Breast epithelium (tissue), 3 donors: ENCODE data around the gene CLASP1.

Experiments
- CTCF ChIP-seq, 3 donors: fragments of 450-650 bp; IDR thresholded peaks; one replicate each; pipeline ENCODE4 v1.5.1; 2016 to 2017; ENCODE audit warnings: antibody characterized with exemption in 3 of 3, mild to moderate bottlenecking in 3 of 3, moderate library complexity in 3 of 3
- POLR2A ChIP-seq: fragments of 450-650 bp; IDR thresholded peaks from one replicate; pipeline ENCODE4 v1.6.1; 2016; ENCODE audit warnings: antibody characterized with exemption, mild to moderate bottlenecking, moderate library complexity
- POLR2AphosphoS5 ChIP-seq, 3 donors: sonication (generic); formaldehyde crosslinking; IDR thresholded peaks; one replicate each; pipeline ENCODE4 v1.6.1; 2017; ENCODE audit warnings: antibody characterized with exemption in 3 of 3

DNA sequence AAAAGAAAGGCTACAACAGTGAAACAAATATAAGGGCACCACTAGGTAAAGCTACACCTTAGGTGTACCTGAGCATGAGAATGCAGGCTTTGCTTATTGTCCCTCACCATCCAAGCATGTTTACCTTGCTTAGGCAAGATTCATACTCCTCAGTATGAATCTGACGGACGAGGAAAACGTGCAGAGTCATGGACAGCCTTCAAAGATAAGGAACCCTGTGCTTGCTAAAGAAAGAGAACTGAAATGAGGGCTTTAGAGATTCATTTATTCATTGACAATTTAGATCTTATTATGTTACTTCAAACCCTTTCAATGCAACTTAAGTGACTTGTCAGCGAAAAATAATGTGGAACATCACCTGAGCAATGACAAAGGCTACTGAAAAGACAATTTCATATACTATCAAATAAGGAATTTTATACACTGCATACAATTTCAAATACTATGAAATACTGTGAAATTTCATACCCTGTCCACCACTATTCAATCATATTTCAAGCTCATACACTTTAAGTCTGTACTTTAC is 21.7 kb downstream of the CLASP1 start:
- TF ChIP-seq CTCF (IDR thresholded peaks at IDR 0.05) (no peak), POLR2A (no peak), POLR2AphosphoS5 (IDR thresholded peaks at IDR 0.05) (no peak)
